ENCODE data around the gene CTAGE1. TPM values are rescaled to one million over a fixed set of nuclear protein-coding genes. Genes with fewer than 3 reads are reported as not detected.

Gene CTAGE1
- total RNA-seq, 1 donor from 2014 or later, result not detected

DNA sequence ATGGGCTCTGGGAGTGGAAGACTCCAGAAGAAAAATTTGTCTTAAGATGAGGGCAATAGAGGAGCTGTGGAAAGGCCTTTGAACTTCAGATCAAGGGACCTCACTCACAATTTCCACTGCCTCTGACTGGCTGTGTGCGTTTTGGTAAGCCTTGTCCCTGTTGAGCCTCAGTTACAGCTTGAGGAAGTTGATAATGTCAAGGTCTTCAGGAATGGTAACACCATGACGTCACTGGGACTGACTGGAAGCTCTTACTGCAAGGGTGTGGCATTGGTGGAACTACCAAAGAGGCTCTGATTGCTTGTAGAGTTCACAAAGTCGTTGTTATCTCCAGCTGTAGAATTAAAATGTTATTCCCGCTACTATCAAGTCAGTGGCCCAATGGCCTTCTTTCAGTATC, 29.2 kb upstream of the CTAGE1 start:
- Histone ChIP-seq H3K9me3 (replicated peaks) (peaks cover 39% of the 10 kb centered on the region), H3K27me3 (ENCODE audit: low read depth) (no peaks in the 10 kb centered on the region), H3K36me3 (no peaks in the 10 kb centered on the region), H3K4me1 (peaks cover 2% of the 10 kb centered on the region), H3K27ac (replicated peaks) (no peak overlapping the region), H3K4me3 (no peak overlapping the region)
- intact Hi-C loops (cut with micrococcal nuclease), result no loop called here
- TF ChIP-seq, protein P1, sequence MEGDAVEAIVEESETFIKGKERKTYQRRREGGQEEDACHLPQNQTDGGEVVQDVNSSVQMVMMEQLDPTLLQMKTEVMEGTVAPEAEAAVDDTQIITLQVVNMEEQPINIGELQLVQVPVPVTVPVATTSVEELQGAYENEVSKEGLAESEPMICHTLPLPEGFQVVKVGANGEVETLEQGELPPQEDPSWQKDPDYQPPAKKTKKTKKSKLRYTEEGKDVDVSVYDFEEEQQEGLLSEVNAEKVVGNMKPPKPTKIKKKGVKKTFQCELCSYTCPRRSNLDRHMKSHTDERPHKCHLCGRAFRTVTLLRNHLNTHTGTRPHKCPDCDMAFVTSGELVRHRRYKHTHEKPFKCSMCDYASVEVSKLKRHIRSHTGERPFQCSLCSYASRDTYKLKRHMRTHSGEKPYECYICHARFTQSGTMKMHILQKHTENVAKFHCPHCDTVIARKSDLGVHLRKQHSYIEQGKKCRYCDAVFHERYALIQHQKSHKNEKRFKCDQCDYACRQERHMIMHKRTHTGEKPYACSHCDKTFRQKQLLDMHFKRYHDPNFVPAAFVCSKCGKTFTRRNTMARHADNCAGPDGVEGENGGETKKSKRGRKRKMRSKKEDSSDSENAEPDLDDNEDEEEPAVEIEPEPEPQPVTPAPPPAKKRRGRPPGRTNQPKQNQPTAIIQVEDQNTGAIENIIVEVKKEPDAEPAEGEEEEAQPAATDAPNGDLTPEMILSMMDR (IDR thresholded peaks at IDR 0.05; ENCODE audit: borderline replicate concordance), result no peak
- DNase-seq, result no peak

DNA sequence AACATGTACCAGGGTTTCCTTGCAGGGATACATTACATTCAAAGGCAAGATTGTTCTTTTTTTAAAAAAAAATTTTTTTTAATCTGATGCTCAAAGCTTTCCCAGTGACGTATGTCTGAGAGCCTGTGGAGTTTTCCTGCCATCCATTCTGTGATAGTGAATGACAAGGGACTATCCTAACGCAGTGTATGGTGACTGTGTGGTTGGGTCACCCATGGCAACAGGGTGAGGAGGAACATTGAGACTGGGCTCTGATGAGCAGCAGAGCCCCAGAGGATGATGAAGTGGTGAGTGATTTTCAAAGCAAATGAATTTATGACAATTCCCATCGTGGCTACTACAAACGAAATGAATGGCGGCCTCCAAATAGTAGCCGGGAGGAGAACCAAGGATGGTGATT, 28.6 kb upstream of the CTAGE1 start:
- intact Hi-C loops (cut with micrococcal nuclease), result no loop called here
- H3K36me3 ChIP-seq, result no peaks in the 10 kb centered on the region
- TF ChIP-seq, protein P1 (IDR thresholded peaks at IDR 0.05; ENCODE audit: borderline replicate concordance), result no peak

DNA sequence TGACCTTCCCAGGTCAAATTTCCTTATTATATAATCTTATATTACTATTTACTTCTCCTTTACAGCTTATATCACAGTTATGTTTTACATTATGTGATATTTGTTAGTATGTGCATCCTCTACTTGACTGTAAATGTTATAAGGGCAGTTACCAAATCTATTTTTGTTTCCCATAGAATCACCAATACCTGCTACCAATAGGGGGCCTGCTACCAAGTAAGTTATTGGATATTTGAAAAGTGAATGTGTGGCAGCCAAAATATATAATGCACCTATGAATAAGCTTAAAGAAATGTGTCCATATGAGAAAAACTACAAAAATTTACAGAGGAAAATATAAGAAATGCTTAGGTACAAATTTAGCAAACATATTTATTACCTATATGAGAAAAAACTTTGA, 23.9 kb upstream of the CTAGE1 start:
- Histone ChIP-seq H3K4me1 (no peaks in the 10 kb centered on the region), H3K27ac (replicated peaks) (no peak overlapping the region), H3K9me3 (replicated peaks) (peaks cover 10% of the 10 kb centered on the region), H3K4me3 (no peak overlapping the region), H3K27me3 (ENCODE audit: low read depth) (no peaks in the 10 kb centered on the region), H3K36me3 (no peaks in the 10 kb centered on the region)
- intact Hi-C loops (cut with micrococcal nuclease), result no loop called here
- TF ChIP-seq, protein P1 (IDR thresholded peaks at IDR 0.05; ENCODE audit: borderline replicate concordance), result no peak
- DNase-seq, result no peak

More for the DNA sequence above, 28.6 kb upstream of the CTAGE1 start:
- Histone ChIP-seq H3K4me3 (no peak overlapping the region), H3K27me3 (ENCODE audit: low read depth) (no peaks in the 10 kb centered on the region), H3K4me1 (no peaks in the 10 kb centered on the region), H3K27ac (replicated peaks) (no peak overlapping the region), H3K9me3 (replicated peaks) (peaks cover 42% of the 10 kb centered on the region)
- no peak for DNase-seq

DNA sequence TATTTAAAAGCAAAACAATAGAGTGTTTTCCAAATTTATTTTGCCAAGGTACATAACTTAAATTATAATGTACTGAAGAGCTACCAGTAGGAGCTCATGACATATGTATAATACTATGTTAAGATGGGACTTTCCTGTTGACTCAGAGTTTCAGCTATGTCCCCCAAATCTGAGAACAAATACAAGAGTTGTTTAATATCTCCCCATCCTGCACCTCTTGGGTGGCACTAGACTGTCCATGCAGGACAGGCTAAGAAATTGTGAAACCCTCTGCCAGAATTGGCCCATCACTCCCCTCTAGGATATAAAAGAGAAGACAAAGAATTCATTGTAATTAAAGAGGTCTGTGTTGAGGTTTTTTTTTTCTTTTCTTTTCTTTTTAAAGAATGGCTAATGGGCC, 21.7 kb upstream of the CTAGE1 start:
- TF ChIP-seq, protein P1 (IDR thresholded peaks at IDR 0.05; ENCODE audit: borderline replicate concordance), result no peak
- intact Hi-C loops (cut with micrococcal nuclease), result no loop called here

DNA sequence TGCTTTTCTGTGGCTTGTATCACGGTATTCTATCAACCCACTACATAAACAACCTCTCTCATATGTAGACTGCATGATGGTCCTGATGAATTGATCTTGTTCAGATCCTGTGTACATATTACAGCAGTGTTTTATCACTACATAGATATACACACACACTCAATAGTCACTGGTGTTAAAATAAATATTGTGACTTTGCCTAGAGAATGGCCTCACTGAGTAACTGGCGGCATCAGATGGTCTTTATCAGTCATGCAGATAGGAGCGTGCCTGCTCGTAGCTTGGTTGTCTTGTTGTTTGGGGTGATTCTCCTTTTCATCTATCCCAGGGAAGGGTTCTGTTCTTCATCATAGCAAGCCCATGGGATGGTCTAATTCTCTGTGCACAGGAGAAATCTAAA, 18.4 kb upstream of the CTAGE1 start:
- TF ChIP-seq, protein P1 (IDR thresholded peaks at IDR 0.05; ENCODE audit: borderline replicate concordance), result no peak
- intact Hi-C loops (cut with micrococcal nuclease), result no loop called here
- Histone ChIP-seq H3K4me1 (peaks cover 18% of the 10 kb centered on the region), H3K9me3 (replicated peaks) (no peaks in the 10 kb centered on the region), H3K36me3 (no peaks in the 10 kb centered on the region), H3K27me3 (ENCODE audit: low read depth) (no peaks in the 10 kb centered on the region), H3K27ac (replicated peaks) (no peak overlapping the region), H3K4me3 (no peak overlapping the region)
- no peak for DNase-seq

More for the DNA sequence above, 21.7 kb upstream of the CTAGE1 start:
- H3K4me1 ChIP-seq, result no peaks in the 10 kb centered on the region
- no peak for DNase-seq
- H3K36me3 ChIP-seq, result no peaks in the 10 kb centered on the region
- no peak overlapping the region for H3K27ac ChIP-seq (replicated peaks)
- no peak overlapping the region for H3K4me3 ChIP-seq
- peaks cover 10% of the 10 kb centered on the region for H3K9me3 ChIP-seq (replicated peaks)
- H3K27me3 ChIP-seq (ENCODE audit: low read depth), result no peaks in the 10 kb centered on the region
